Activated CD8-positive, alpha-beta T cell treated with anti-CD3 and anti-CD28 coated beads for 36 hours (primary cell): ENCODE results near the gene PRR12. TPM values are rescaled to one million over a fixed set of nuclear protein-coding genes. Genes with fewer than 3 reads are reported as not detected.

Experiments
- ATAC-seq: fragments of 200-7000 bp; cut with Tn5 transposase; one replicate; pipeline ENCODE4 v1.10.0; 2021; ENCODE audit warnings: mild to moderate bottlenecking, moderate library complexity
- CTCF ChIA-PET: fragments of 350-600 bp; sonication (Branson Sonifier 250); formaldehyde crosslinking; loops from one replicate; lab custom pipeline; 2021; ENCODE audit warnings: antibody characterized with exemption; lab: Charles Lee
- POLR2A ChIA-PET: fragments of 350-600 bp; sonication (Branson Sonifier 250); formaldehyde crosslinking; loops from one replicate; lab custom pipeline; 2021; ENCODE audit warnings: antibody characterized with exemption; lab: Charles Lee
- DNase-seq: peaks from one replicate; pipeline ENCODE4 v3.0.0-alpha.2; 2020
- H3K27ac Mint-ChIP-seq: one replicate; pipeline ENCODE4 v1.8.0; 2021; ENCODE audit warnings: mild to moderate bottlenecking, mixed read lengths
- H3K27me3 Mint-ChIP-seq: one replicate; pipeline ENCODE4 v1.8.0; 2021; ENCODE audit warnings: mixed read lengths
- H3K36me3 Mint-ChIP-seq: one replicate; pipeline ENCODE4 v1.8.0; 2021; ENCODE audit warnings: low read depth, mixed read lengths
- H3K4me1 Mint-ChIP-seq: one replicate; pipeline ENCODE4 v1.8.0; 2021; ENCODE audit warnings: low read depth, mixed read lengths
- H3K4me3 Mint-ChIP-seq: one replicate; pipeline ENCODE4 v1.8.0; 2021; ENCODE audit warnings: mild to moderate bottlenecking, moderate library complexity, mixed read lengths
- H3K9me3 Mint-ChIP-seq: one replicate; pipeline ENCODE4 v1.8.0; 2021; ENCODE audit warnings: mixed read lengths
- intact Hi-C: fragments of 100-400 bp; cut with micrococcal nuclease; formaldehyde crosslinking; loops from one replicate; pipeline ENCODE4 v1.10.0; 2022
- total RNA-seq, 2 experiments: library from RNA; stranded (reverse); gene quantifications; one replicate each; pipeline ENCODE4 v1.2.3, GENCODE V29; 2021
- TF ChIP-seq, protein P1 (sequence below): fragments of 200-600 bp; IDR thresholded peaks from one replicate; pipeline ENCODE4 v1.8.0; 2022; ENCODE audit warnings: antibody characterized with exemption, mild to moderate bottlenecking

Gene PRR12
- total RNA-seq, 2 experiments from 2014 or later: 16.0 to 17.8 TPM

GRCh38 chr19:49601482-49602038 lies 10.6 kb downstream of the PRR12 start:
- no peaks in the 10 kb centered on the region for H3K9me3 Mint-ChIP-seq
- TF ChIP-seq, protein P1, sequence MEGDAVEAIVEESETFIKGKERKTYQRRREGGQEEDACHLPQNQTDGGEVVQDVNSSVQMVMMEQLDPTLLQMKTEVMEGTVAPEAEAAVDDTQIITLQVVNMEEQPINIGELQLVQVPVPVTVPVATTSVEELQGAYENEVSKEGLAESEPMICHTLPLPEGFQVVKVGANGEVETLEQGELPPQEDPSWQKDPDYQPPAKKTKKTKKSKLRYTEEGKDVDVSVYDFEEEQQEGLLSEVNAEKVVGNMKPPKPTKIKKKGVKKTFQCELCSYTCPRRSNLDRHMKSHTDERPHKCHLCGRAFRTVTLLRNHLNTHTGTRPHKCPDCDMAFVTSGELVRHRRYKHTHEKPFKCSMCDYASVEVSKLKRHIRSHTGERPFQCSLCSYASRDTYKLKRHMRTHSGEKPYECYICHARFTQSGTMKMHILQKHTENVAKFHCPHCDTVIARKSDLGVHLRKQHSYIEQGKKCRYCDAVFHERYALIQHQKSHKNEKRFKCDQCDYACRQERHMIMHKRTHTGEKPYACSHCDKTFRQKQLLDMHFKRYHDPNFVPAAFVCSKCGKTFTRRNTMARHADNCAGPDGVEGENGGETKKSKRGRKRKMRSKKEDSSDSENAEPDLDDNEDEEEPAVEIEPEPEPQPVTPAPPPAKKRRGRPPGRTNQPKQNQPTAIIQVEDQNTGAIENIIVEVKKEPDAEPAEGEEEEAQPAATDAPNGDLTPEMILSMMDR: no peak
- no peak overlapping the region for H3K27ac Mint-ChIP-seq
- no peak for ATAC-seq
- H3K36me3 Mint-ChIP-seq: peaks cover 25% of the 10 kb centered on the region
- intact Hi-C loops: no loop called here
- ChIA-PET POLR2A (no interaction called here), CTCF (no interaction called here)
- no peak for DNase-seq
- H3K4me3 Mint-ChIP-seq: no peak overlapping the region
- no peaks in the 10 kb centered on the region for H3K27me3 Mint-ChIP-seq
- peaks cover 15% of the 10 kb centered on the region for H3K4me1 Mint-ChIP-seq

- ChIA-PET CTCF (no interaction called here), POLR2A (interaction anchor here (0.8 to 1.2 kb wide), 4 partner anchors 13 to 53 kb away, joined by 3 read pairs; partner anchors contain the start of gene NOSIP)
- Mint-ChIP-seq H3K4me3 (no peak overlapping the region), H3K4me1 (peaks cover 15% of the 10 kb centered on the region), H3K36me3 (peaks cover 23% of the 10 kb centered on the region), H3K27ac (no peak overlapping the region), H3K9me3 (no peaks in the 10 kb centered on the region), H3K27me3 (no peaks in the 10 kb centered on the region)
- DNase-seq (no peak), ATAC-seq (no peak)
- TF ChIP-seq, protein P1: no peak
- intact Hi-C loops: no loop called here
These were observed 11.8 kb downstream of the PRR12 start for GRCh38 chr19:49602806-49603205.

GRCh38 chr19:49605605-49606004 lies 14.6 kb downstream of the PRR12 start:
- peaks cover 8% of the 10 kb centered on the region for H3K4me1 Mint-ChIP-seq
- intact Hi-C loops: no loop called here
- POLR2A ChIA-PET: no interaction called here
- DNase-seq: no peak
- peak overlapping the region; percentile 30 for H3K27ac Mint-ChIP-seq
- CTCF ChIA-PET: no interaction called here
- ATAC-seq: no peak
- no peak overlapping the region for H3K4me3 Mint-ChIP-seq
- TF ChIP-seq, protein P1: no peak
- peaks cover 14% of the 10 kb centered on the region for H3K36me3 Mint-ChIP-seq
- no peaks in the 10 kb centered on the region for H3K9me3 Mint-ChIP-seq
- H3K27me3 Mint-ChIP-seq: no peaks in the 10 kb centered on the region

DNA sequence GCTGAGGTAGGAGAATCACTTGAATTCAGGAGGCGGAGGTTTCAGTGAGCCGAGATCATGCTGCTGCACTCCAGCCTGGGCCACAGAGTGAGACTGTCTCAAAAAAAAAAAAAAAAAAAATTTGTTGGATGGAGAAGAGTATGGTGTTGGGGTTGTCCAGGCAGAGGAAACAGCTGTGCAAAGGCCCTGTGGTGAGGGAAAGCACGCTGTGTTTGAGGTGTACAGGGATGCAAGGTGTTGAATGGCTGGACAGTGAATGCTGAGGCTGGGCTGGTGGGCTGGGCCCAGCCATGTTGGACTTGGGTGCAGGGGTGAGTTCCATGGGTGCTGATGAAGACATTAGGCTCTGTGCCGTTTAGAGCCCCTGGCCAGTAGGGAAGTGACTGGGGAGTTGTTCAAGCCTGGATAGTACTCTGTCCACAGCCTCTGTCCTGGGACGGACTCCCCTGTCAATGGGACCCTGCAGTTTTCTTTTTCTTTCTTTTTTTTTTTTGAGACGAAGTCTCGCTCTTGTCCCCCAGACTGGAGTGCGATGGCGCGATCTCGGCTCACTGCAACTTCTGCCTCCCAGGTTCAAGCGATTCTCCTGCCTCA lies 18.6 kb downstream of the PRR12 start:
- H3K4me3 Mint-ChIP-seq: no peak overlapping the region
- TF ChIP-seq, protein P1: no peak
- ATAC-seq (no peak), DNase-seq (no peak)
- no peaks in the 10 kb centered on the region for H3K9me3 Mint-ChIP-seq
- ChIA-PET CTCF (no interaction called here), POLR2A (interaction anchor here (0.5 to 1.6 kb wide), 2 partner anchors 9 to 29 kb away, joined by 3 to 4 read pairs; partner anchors contain the start of gene NOSIP)
- H3K4me1 Mint-ChIP-seq: peaks cover 19% of the 10 kb centered on the region
- H3K27ac Mint-ChIP-seq: no peak overlapping the region
- peaks cover 10% of the 10 kb centered on the region for H3K36me3 Mint-ChIP-seq
- H3K27me3 Mint-ChIP-seq: no peaks in the 10 kb centered on the region
- intact Hi-C loops: no loop called here

DNA sequence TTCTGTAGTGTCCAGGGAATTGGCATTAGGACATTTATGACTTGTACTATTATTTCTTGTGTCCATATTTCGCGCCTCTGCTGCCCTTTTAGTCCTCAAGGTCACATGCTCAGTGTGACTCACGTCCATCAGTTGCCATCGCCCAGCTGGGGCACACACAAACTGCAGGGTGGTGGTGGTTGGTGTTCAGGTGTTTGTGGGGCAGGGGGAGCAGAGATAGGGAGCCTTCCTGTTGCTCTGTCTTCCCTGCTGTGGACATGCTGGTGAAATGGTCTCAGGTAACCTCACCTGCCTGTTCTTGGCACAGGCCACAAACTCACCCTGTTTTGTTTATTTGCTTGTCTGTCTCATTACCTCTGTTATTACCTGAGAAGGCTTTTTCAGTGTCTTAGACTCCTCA lies 22.4 kb downstream of the PRR12 start:
- no peaks in the 10 kb centered on the region for H3K27me3 Mint-ChIP-seq
- H3K27ac Mint-ChIP-seq: peak overlapping the region; percentile 92
- ATAC-seq (no peak), DNase-seq (no peak)
- intact Hi-C loops: no loop called here
- H3K36me3 Mint-ChIP-seq: peaks cover 39% of the 10 kb centered on the region
- peaks cover 22% of the 10 kb centered on the region for H3K4me1 Mint-ChIP-seq
- CTCF ChIA-PET: no interaction called here
- POLR2A ChIA-PET: interaction anchor here (1.1 kb wide), 1 partner anchor 11 kb away, joined by 4 read pairs; no protein-coding TSS in a partner anchor
- no peak overlapping the region for H3K4me3 Mint-ChIP-seq
- no peaks in the 10 kb centered on the region for H3K9me3 Mint-ChIP-seq
- TF ChIP-seq, protein P1: no peak
